ENCODE results near the gene ENOX1. TPM values are rescaled to one million over a fixed set of nuclear protein-coding genes. Genes with fewer than 3 reads are reported as not detected.

ENOX1 gene
- total and polyA plus RNA-seq, 2 of the 13 experiments (the other 11 are each of a cell fraction or from before 2014, with no cell fraction given) = not detected

- no peak for TF ChIP-seq EZH2 (conservative IDR thresholded peaks at IDR 0.05; ENCODE audit: low read depth, low read length)
- TF ChIP-seq CEBPB (IDR thresholded peaks at IDR 0.05; ENCODE audit: borderline replicate concordance, low read depth, low read length) = no peak
- TF ChIP-seq, protein P1, sequence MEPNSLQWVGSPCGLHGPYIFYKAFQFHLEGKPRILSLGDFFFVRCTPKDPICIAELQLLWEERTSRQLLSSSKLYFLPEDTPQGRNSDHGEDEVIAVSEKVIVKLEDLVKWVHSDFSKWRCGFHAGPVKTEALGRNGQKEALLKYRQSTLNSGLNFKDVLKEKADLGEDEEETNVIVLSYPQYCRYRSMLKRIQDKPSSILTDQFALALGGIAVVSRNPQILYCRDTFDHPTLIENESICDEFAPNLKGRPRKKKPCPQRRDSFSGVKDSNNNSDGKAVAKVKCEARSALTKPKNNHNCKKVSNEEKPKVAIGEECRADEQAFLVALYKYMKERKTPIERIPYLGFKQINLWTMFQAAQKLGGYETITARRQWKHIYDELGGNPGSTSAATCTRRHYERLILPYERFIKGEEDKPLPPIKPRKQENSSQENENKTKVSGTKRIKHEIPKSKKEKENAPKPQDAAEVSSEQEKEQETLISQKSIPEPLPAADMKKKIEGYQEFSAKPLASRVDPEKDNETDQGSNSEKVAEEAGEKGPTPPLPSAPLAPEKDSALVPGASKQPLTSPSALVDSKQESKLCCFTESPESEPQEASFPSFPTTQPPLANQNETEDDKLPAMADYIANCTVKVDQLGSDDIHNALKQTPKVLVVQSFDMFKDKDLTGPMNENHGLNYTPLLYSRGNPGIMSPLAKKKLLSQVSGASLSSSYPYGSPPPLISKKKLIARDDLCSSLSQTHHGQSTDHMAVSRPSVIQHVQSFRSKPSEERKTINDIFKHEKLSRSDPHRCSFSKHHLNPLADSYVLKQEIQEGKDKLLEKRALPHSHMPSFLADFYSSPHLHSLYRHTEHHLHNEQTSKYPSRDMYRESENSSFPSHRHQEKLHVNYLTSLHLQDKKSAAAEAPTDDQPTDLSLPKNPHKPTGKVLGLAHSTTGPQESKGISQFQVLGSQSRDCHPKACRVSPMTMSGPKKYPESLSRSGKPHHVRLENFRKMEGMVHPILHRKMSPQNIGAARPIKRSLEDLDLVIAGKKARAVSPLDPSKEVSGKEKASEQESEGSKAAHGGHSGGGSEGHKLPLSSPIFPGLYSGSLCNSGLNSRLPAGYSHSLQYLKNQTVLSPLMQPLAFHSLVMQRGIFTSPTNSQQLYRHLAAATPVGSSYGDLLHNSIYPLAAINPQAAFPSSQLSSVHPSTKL (CRISPR knock-in tag; IDR thresholded peaks at IDR 0.05) = no peak
- no peak for TF ChIP-seq ZNF879 (CRISPR knock-in tag; IDR thresholded peaks at IDR 0.05)
- TF ChIP-seq SPEN (CRISPR knock-in tag; IDR thresholded peaks at IDR 0.05; ENCODE audit: low read depth) = no peak
- no peak for TF ChIP-seq GFI1 (CRISPR knock-in tag; IDR thresholded peaks at IDR 0.05; ENCODE audit: borderline replicate concordance)
- TF ChIP-seq NKX3-1 (CRISPR knock-in tag; IDR thresholded peaks at IDR 0.05) = no peak
- TF ChIP-seq ZC3H13 (CRISPR knock-in tag; IDR thresholded peaks at IDR 0.05) = no peak
- TF ChIP-seq ZBTB7B (CRISPR knock-in tag; IDR thresholded peaks at IDR 0.05) = no peak
- TF ChIP-seq, protein P2, sequence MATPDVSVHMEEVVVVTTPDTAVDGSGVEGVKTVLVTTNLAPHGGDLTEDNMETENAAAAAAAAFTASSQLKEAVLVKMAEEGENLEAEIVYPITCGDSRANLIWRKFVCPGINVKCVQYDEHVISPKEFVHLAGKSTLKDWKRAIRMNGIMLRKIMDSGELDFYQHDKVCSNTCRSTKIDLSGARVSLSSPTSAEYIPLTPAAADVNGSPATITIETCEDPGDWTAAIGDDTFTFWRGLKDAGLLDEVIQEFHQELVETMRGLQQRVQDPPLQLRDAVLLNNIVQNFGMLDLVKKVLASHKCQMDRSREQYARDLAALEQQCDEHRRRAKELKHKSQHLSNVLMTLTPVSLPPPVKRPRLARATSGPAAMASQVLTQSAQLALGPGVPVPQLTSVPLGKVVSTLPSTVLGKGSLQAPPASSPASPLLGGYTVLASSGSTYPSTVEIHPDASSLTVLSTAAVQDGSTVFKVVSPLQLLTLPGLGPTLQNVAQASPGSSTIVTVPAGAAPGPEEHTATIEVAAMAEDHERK (CRISPR knock-in tag; IDR thresholded peaks at IDR 0.05; ENCODE audit: low read depth) = no peak
Observed at GRCh38 chr13:43193789-43194420, 592.9 kb downstream of the ENOX1 start (continued).

Measured in HepG2 (cell line).